GM12872 (cell line): ENCODE data around the gene OR51B6.

Experiments used
- CTCF ChIP-seq: IDR thresholded peaks from 3 replicates; pipeline ENCODE4 v1.5.1; 2011; ENCODE audit warnings: low read depth, mild to moderate bottlenecking, low read length, moderate library complexity; ENCODE audit not compliant: insufficient read depth

Gene OR51B6

DNA sequence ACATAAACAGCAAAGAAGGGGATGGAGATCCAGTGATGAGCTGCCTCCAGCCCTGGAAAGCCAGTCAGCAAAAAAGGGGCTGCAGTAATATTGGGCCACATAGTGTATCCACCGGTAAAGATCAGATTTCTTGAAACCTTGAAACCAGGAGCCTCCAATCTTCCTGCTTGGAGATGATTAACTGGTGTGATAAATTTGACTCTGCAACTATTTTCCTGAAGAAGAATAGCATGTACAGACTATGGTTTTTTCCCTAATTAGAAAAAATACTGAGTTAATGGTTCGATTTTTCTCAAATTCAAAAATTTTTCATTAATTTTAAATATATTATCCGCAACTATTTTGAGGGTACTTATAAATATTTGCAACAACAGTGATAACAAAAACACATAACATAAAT is 27.1 kb upstream of the OR51B6 start, which contains the start of gene OR51B2:
OR51B2 (minus strand) TSS at position 101 of the 400 bp plus-strand sequence; CDS start at position 101, 0 bp downstream.
- TF ChIP-seq CTCF, result no peak

DNA sequence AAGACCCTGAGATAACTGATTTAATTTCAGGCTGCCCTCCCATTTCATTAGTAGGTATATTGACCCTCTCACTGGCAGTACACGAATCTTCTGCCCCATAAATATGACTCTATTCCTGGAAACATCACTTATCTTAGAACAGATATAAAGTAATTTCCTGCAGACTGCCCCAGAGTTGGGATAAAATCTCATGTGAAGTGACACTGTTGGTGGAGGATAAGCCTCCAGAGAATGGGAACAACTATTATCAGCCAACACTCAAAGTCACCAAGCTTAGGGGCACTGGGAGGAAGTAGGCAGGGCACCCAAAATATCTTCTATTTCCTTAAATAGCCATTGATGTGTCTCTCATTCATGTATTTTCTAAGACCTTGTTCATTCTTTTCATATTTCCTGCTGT is 16.1 kb upstream of the OR51B6 start:
- no peak for TF ChIP-seq CTCF

DNA sequence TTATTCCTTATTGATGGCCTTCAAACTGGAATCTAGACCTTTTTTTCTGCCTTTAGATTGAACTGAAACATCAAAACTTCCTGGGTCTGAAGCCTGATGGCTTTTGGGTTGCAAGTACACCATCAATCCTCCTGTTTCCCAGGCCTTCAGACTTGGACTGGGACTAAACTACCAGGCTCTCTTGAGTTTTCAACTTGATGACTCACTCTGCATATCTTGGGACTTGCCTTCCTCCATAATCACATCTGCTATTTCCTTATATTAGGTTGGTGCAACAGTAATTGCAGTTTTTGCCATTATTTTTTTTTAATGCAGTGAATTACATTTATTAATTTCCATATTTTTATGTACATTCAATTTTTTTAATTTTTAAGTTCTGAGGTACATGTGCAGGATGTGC is 15.0 kb upstream of the OR51B6 start:
- no peak for TF ChIP-seq CTCF

DNA sequence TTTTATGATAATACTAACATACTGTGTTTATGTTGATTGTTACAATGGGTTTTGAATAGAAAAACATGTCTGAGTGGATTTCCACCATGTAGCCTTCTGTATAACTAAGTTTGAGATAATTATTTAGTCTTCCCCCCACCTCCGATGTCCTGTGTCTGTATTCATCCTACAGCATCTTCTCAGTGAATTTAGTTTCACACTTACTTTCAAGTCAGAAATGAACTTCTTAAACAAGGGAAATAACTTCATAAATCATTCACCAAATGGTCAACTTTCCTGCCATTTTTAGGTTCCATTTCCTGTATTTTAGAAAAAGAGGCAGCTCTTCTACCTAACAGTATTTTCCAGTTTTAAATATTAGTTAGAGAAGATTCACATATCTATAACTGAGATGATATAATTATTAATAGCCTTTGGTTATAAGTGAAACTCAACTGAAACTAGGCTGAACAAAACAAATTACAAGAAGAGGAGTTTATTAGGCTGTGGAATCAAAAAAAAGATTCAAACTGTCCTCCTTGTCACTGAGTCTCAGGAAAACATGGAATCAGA is 11.5 kb upstream of the OR51B6 start:
- no peak for TF ChIP-seq CTCF

DNA sequence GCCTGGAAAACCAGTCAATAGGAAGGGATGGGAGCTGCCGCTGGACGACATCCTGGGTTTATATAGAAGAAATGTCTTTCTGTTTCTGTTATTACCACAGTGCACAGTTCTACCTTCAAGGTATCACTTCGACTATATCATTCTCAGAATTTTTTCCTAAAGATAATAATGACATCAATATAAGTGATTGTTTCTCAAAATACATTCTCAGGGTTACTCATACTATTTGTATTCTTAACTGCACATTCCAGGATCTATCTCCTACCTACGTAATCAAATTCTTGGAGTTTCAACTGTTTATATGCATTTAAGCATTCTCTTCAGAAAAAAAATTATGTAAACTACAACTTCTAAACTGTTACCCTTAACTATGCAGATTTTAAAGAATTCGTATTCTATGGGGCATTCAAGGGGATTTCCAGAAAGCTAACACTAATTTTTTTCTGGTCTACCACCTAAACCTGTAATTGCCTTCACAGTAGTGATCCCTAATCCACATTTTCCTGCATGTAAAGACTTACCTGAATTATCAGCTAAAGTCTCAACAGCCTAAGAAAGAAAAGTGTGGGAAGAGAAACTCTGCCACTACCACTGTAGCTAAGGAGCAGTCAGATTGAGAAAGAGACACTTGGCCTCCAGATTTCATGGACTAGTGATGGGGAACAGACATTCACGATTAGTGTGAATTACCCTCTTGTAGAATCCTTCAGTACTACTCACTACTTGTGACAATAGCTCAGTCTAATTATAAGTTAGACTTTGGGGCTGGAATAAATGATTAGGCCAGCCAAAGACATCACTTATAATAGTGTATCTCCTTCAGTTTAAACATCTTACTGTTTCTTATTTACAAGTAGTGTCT is 7.6 kb upstream of the OR51B6 start, which contains the start of gene OR51B5:
OR51B5 (minus strand) TSS at position 51 of the 862 bp plus-strand sequence; CDS start at position 51, 0 bp downstream.
- TF ChIP-seq CTCF, result no peak

- no peak for TF ChIP-seq CTCF
Observed at GRCh38 chr11:5345831-5346230, 5.5 kb upstream of the OR51B6 start.

DNA sequence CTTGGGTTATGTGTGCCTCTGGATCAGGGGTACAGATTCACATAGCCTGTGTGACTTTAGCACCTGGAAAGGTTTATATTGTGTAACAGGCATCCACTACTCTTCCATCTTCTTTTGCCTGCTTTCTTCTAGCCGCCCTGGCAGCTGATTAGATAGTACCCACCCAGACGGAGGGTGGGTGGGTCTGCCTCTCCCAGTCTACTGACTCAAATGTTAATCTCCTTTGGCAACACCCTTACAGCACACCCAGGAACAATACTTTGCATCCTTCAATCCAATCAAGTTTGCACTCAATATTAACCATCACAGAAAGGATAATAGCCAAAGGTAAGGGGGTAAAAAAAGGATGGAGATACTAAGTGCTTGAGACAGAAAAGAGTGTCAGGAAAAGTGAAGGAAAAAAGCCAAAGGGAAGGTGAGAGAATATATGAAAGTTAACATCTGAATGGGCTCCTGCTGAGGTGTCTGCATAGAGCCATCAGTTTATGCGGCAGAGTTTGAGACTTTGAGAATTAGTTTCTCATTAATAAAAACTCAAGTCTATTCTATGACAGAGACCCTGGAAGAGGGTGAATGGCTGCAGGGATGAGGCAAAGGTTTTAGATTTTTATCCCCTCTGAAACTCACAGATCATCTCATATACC is 2.6 kb upstream of the OR51B6 start:
- no peak for TF ChIP-seq CTCF
